ENCODE data around the gene VIP. TPM values are rescaled to one million over a fixed set of nuclear protein-coding genes. Genes with fewer than 3 reads are reported as not detected.

The VIP gene
- total RNA-seq, 2 donors from 2014 or later = not detected

DNA sequence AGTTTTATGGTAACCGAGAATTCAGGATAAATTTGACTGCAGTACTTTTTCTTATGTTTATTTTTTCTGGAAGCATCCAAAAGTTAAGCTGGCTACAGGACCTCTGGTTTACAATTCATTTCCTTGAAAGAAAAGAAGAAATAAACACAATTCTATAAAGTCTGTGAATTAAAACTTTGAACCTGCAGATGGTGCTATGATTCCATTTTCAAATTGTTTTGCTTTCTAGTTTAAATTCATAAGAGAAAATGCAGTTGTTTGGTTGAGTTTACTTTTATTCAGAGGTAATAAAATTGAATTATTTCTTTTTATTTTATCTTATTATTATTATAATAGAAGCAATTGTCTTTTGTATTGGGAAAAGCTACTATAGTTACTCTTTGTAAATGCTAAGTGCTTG is 1.8 kb upstream of the VIP start:
- H3K4me3 Mint-ChIP-seq = no peak overlapping the region
- H3K4me1 Mint-ChIP-seq = no peaks in the 10 kb centered on the region
- no peak for ATAC-seq (replicated peaks)
- peaks cover 8% of the 10 kb centered on the region for H3K27me3 Mint-ChIP-seq
- no peak overlapping the region for H3K27ac Mint-ChIP-seq
- no peaks in the 10 kb centered on the region for H3K9me3 Mint-ChIP-seq
- H3K36me3 Mint-ChIP-seq (ENCODE audit: low read depth) = no peaks in the 10 kb centered on the region

- Mint-ChIP-seq H3K27me3 (peaks cover 7% of the 10 kb centered on the region), H3K9me3 (no peaks in the 10 kb centered on the region), H3K36me3 (ENCODE audit: low read depth) (no peaks in the 10 kb centered on the region), H3K4me3 (no peak overlapping the region), H3K4me1 (no peaks in the 10 kb centered on the region), H3K27ac (no peak overlapping the region)
- ATAC-seq (replicated peaks) = no peak
Observed at GRCh38 chr6:152749336-152749735, 1.3 kb upstream of the VIP start.

DNA sequence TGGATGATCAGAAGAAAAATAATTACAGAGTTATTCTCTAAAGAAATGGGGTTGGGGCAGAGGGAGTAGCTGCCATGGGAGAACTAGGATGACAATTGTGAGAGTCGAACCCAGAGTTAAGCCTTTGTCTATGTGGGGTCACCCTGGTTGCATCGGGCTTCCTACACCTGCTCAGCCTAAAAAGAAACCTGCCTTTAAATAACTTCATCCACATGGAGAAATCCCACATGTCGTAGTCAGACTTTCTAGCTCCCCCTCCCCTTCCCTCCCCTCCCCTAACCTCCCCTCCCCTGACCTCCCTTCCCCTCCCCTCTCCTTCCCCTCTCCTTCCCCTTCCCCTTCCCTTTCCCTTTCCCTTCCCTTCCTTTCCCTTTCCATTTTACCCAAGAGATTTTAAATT is 14.7 kb downstream of the VIP start:
- no peaks in the 10 kb centered on the region for H3K36me3 Mint-ChIP-seq (ENCODE audit: low read depth)
- no peak overlapping the region for H3K27ac Mint-ChIP-seq
- H3K4me1 Mint-ChIP-seq = no peaks in the 10 kb centered on the region
- no peak overlapping the region for H3K4me3 Mint-ChIP-seq
- H3K9me3 Mint-ChIP-seq = no peaks in the 10 kb centered on the region
- no peak for ATAC-seq (replicated peaks)
- peaks cover 6% of the 10 kb centered on the region for H3K27me3 Mint-ChIP-seq

DNA sequence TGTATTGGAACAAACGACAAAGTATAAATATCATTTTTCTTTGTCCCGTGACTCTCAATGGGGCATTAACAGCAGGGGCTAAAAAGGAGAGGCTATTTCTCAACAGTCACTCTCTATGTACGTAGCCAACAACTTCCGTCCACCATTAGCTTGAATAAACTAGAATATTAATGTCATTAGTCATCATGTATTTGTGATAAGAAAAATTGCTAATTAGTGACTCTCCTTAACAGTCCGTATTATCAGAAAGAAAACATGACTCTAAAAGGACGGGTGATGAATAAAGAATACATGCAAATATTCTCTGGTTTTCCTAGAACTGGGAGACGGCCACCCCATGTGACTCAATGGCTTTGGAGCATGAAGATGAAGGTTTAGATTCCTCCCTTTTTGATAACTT is 18.6 kb downstream of the VIP start:
- no peak for ATAC-seq (replicated peaks)
- H3K4me3 Mint-ChIP-seq = no peak overlapping the region
- peaks cover 6% of the 10 kb centered on the region for H3K27me3 Mint-ChIP-seq
- H3K4me1 Mint-ChIP-seq = no peaks in the 10 kb centered on the region
- H3K9me3 Mint-ChIP-seq = no peaks in the 10 kb centered on the region
- H3K36me3 Mint-ChIP-seq (ENCODE audit: low read depth) = no peaks in the 10 kb centered on the region
- H3K27ac Mint-ChIP-seq = no peak overlapping the region

GRCh38 chr6:152769993-152770392 is 19.4 kb downstream of the VIP start:
- H3K27me3 Mint-ChIP-seq = peaks cover 8% of the 10 kb centered on the region
- peaks cover 3% of the 10 kb centered on the region for H3K9me3 Mint-ChIP-seq
- H3K36me3 Mint-ChIP-seq (ENCODE audit: low read depth) = no peaks in the 10 kb centered on the region
- no peak for ATAC-seq (replicated peaks)
- no peak overlapping the region for H3K4me3 Mint-ChIP-seq
- H3K4me1 Mint-ChIP-seq = no peaks in the 10 kb centered on the region
- no peak overlapping the region for H3K27ac Mint-ChIP-seq

DNA sequence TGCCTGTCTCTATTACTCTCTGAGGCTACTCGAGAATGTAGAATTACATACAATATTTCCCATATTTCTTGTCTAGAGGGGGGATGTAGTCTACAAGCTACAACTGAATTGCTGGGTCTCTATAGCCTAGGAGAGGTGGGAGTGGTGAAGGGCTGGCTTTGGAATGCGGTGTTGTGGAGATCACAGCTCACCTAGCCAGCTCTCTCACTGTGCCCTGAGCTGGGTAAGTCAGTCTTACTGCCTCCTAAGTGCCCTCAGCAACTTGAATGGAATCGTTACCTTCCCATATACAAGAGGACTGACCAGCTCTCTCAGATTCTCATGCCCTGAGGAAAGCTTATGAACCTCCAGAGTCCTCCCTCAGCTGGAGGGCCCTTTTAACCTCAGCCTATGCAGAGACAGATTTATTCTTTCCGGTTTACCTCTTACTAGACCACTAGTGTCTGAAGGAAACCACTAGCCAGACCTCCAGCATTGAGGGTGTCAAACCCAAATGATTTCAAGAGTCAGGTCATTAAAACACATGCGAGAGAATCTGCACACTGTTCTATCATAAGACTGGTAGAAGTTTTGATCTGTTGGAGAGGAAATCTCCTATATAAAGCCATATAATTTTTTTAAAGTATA is 20.6 kb downstream of the VIP start:
- ATAC-seq (replicated peaks) = no peak
- Mint-ChIP-seq H3K4me1 (no peaks in the 10 kb centered on the region), H3K27me3 (peaks cover 8% of the 10 kb centered on the region)

GRCh38 chr6:152775428-152775827 is 24.8 kb downstream of the VIP start:
- H3K27ac Mint-ChIP-seq = no peak overlapping the region
- no peaks in the 10 kb centered on the region for H3K36me3 Mint-ChIP-seq (ENCODE audit: low read depth)
- no peak for ATAC-seq (replicated peaks)
- H3K4me1 Mint-ChIP-seq = no peaks in the 10 kb centered on the region
- peaks cover 3% of the 10 kb centered on the region for H3K27me3 Mint-ChIP-seq
- no peak overlapping the region for H3K4me3 Mint-ChIP-seq
- H3K9me3 Mint-ChIP-seq = peaks cover 6% of the 10 kb centered on the region

More for the DNA sequence above, 20.6 kb downstream of the VIP start:
- no peak overlapping the region for H3K27ac Mint-ChIP-seq
- H3K4me3 Mint-ChIP-seq = no peak overlapping the region
- H3K9me3 Mint-ChIP-seq = peaks cover 3% of the 10 kb centered on the region
- no peaks in the 10 kb centered on the region for H3K36me3 Mint-ChIP-seq (ENCODE audit: low read depth)

DNA sequence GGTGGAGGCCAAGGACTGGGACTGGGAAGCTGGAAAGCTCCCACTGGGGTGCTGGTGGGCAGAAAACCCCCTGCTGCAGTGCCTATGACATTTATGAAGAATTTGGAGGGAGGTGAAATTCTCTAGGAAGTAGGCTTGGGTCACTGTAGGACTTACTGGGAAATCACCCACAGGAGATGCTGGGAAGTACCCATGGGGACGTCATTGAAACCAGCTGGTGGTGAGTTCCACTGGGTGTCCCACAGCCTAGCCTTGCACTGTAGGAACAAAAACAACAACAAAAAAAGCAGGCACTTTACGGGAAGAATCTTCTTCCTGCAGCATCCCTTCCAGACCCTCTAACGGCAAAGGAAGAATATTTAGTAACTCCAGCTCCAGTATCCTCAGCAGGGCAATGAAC is 26.2 kb downstream of the VIP start:
- Mint-ChIP-seq H3K4me3 (no peak overlapping the region), H3K36me3 (ENCODE audit: low read depth) (no peaks in the 10 kb centered on the region), H3K9me3 (peaks cover 6% of the 10 kb centered on the region), H3K4me1 (no peaks in the 10 kb centered on the region), H3K27me3 (peaks cover 3% of the 10 kb centered on the region), H3K27ac (no peak overlapping the region)
- ATAC-seq (replicated peaks) = no peak

- Mint-ChIP-seq H3K4me1 (no peaks in the 10 kb centered on the region), H3K27ac (no peak overlapping the region), H3K27me3 (no peaks in the 10 kb centered on the region), H3K9me3 (peaks cover 3% of the 10 kb centered on the region), H3K36me3 (ENCODE audit: low read depth) (no peaks in the 10 kb centered on the region), H3K4me3 (no peak overlapping the region)
- ATAC-seq (replicated peaks) = no peak
Observed at GRCh38 chr6:152783217-152783878, 32.8 kb downstream of the VIP start.

- Mint-ChIP-seq H3K9me3 (no peaks in the 10 kb centered on the region), H3K27ac (no peak overlapping the region), H3K4me3 (no peak overlapping the region), H3K4me1 (no peaks in the 10 kb centered on the region), H3K36me3 (ENCODE audit: low read depth) (no peaks in the 10 kb centered on the region), H3K27me3 (peaks cover 13% of the 10 kb centered on the region)
- no peak for ATAC-seq (replicated peaks)
Observed at GRCh38 chr6:152794696-152795095, 44.1 kb downstream of the VIP start.

- Mint-ChIP-seq H3K9me3 (peaks cover 5% of the 10 kb centered on the region), H3K27ac (no peak overlapping the region), H3K27me3 (peaks cover 6% of the 10 kb centered on the region), H3K4me1 (no peaks in the 10 kb centered on the region), H3K4me3 (no peak overlapping the region), H3K36me3 (ENCODE audit: low read depth) (no peaks in the 10 kb centered on the region)
- no peak for ATAC-seq (replicated peaks)
Observed at GRCh38 chr6:152804150-152804549, 53.6 kb downstream of the VIP start.

Other genes with a start within 250 kb of the VIP start
- gene SYNE1, start 113.4 kb upstream of the VIP start, total RNA-seq = 10 to 100 TPM; 26.0 to 46.7 TPM
- not detected for gene MYCT1, start 52.9 kb upstream of the VIP start, total RNA-seq
- 10 to 100 TPM; 39.7 to 41.4 TPM for gene FBXO5, start 232.2 kb downstream of the VIP start, total RNA-seq

Data from activated T-helper 17 cell treated with anti-CD3 and anti-CD28 coated beads, Interleukin-2, amount 50 U/mL, for 72 hours (primary cell).